Fibroblast of lung (primary cell): ENCODE data around the gene PRPF40B.

Experiments used
- EZH2 ChIP-seq: IDR thresholded peaks from 2 replicates; pipeline ENCODE4 v1.5.1; 2012; ENCODE audit warnings: low read length, control low read depth, mild to moderate bottlenecking; ENCODE audit errors: missing control alignments
- TF ChIP-seq, protein P1 (sequence below), 2 donors: IDR thresholded peaks in 1 of 2; conservative IDR thresholded peaks in 1 of 2; 1 replicate in 1 of 2; 2 replicates in 1 of 2; pipeline ENCODE4 v1.5.1; 2011 to 2012; ENCODE audit warnings: low read length in 2 of 2, control low read depth in 1 of 2, inconsistent platforms in 1 of 2, low read depth in 1 of 2, mild to moderate bottlenecking in 1 of 2

GRCh38 chr12:49580572-49581535 lies 42.5 kb upstream of the PRPF40B start:
- TF ChIP-seq, protein P1, sequence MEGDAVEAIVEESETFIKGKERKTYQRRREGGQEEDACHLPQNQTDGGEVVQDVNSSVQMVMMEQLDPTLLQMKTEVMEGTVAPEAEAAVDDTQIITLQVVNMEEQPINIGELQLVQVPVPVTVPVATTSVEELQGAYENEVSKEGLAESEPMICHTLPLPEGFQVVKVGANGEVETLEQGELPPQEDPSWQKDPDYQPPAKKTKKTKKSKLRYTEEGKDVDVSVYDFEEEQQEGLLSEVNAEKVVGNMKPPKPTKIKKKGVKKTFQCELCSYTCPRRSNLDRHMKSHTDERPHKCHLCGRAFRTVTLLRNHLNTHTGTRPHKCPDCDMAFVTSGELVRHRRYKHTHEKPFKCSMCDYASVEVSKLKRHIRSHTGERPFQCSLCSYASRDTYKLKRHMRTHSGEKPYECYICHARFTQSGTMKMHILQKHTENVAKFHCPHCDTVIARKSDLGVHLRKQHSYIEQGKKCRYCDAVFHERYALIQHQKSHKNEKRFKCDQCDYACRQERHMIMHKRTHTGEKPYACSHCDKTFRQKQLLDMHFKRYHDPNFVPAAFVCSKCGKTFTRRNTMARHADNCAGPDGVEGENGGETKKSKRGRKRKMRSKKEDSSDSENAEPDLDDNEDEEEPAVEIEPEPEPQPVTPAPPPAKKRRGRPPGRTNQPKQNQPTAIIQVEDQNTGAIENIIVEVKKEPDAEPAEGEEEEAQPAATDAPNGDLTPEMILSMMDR (conservative IDR thresholded peaks at IDR 0.05 in 1 of 2, IDR thresholded peaks at IDR 0.05 in 1 of 2; ENCODE audit: low read depth in 1 of 2, low read length in 2 of 2): peak; percentile 91 to 97
- TF ChIP-seq EZH2: no peak
